Measurements from ENCODE around the gene PGRMC2.
"Not testable (repeated sequence)": the region's sequence is repeated elsewhere in the genome, so short reads cannot be mapped to it uniquely, and the experiment has no call there.

PGRMC2 gene

GRCh38 chr4:128268970-128269369, 18.6 kb downstream of the PGRMC2 start:
- Histone ChIP-seq H3K4me1 (ENCODE audit: control insufficient read depth in 1 of 2, insufficient read depth in 1 of 2, low read depth in 1 of 2, low read length in 1 of 2) (no peaks in the 10 kb centered on the region), H3K27me3 (no peaks in the 10 kb centered on the region), H3K27ac (no peak overlapping the region), H3K9me3 (no peaks in the 10 kb centered on the region), H3K4me3 (ENCODE audit: low read depth in 1 of 2, low read length in 1 of 2) (no peak overlapping the region), H3K36me3 (peaks cover 24% of the 10 kb centered on the region)
- no peak for TF ChIP-seq CTCF (IDR thresholded peaks at IDR 0.05)

- Histone ChIP-seq H3K9me3 (no peaks in the 10 kb centered on the region), H3K36me3 (peaks cover 24% of the 10 kb centered on the region), H3K4me3 (ENCODE audit: low read depth in 1 of 2, low read length in 1 of 2) (no peak overlapping the region), H3K27ac (no peak overlapping the region), H3K27me3 (no peaks in the 10 kb centered on the region), H3K4me1 (ENCODE audit: control insufficient read depth in 1 of 2, insufficient read depth in 1 of 2, low read depth in 1 of 2, low read length in 1 of 2) (no peaks in the 10 kb centered on the region)
- no peak for TF ChIP-seq CTCF (IDR thresholded peaks at IDR 0.05)
Observed at GRCh38 chr4:128267745-128268144, 19.9 kb downstream of the PGRMC2 start.

GRCh38 chr4:128267171-128267570, 20.4 kb downstream of the PGRMC2 start:
- H3K27ac ChIP-seq; H3K4me1 ChIP-seq (ENCODE audit: control insufficient read depth in 1 of 2, insufficient read depth in 1 of 2, low read depth in 1 of 2, low read length in 1 of 2); H3K4me3 ChIP-seq (ENCODE audit: low read depth in 1 of 2, low read length in 1 of 2); H3K27me3 ChIP-seq; H3K9me3 ChIP-seq: not testable (repeated sequence)
- peaks cover 24% of the 10 kb centered on the region for H3K36me3 ChIP-seq

GRCh38 chr4:128265550-128265949, 22.1 kb downstream of the PGRMC2 start:
- H3K27me3 ChIP-seq; H3K9me3 ChIP-seq; H3K4me1 ChIP-seq (ENCODE audit: control insufficient read depth in 1 of 2, insufficient read depth in 1 of 2, low read depth in 1 of 2, low read length in 1 of 2); H3K27ac ChIP-seq; H3K4me3 ChIP-seq (ENCODE audit: low read depth in 1 of 2, low read length in 1 of 2): not testable (repeated sequence)
- peaks cover 12% of the 10 kb centered on the region for H3K36me3 ChIP-seq

GRCh38 chr4:128259889-128260288, 27.7 kb downstream of the PGRMC2 start:
- H3K27ac ChIP-seq; H3K36me3 ChIP-seq; H3K9me3 ChIP-seq; H3K4me1 ChIP-seq (ENCODE audit: control insufficient read depth in 1 of 2, insufficient read depth in 1 of 2, low read depth in 1 of 2, low read length in 1 of 2); H3K4me3 ChIP-seq (ENCODE audit: low read depth in 1 of 2, low read length in 1 of 2); H3K27me3 ChIP-seq: not testable (repeated sequence)

GRCh38 chr4:128258166-128258565, 29.4 kb downstream of the PGRMC2 start:
- H3K27ac ChIP-seq; H3K4me1 ChIP-seq (ENCODE audit: control insufficient read depth in 1 of 2, insufficient read depth in 1 of 2, low read depth in 1 of 2, low read length in 1 of 2); H3K9me3 ChIP-seq; H3K36me3 ChIP-seq; H3K4me3 ChIP-seq (ENCODE audit: low read depth in 1 of 2, low read length in 1 of 2); H3K27me3 ChIP-seq: not testable (repeated sequence)

GRCh38 chr4:128256539-128256938, 31.1 kb downstream of the PGRMC2 start:
- H3K4me1 ChIP-seq (ENCODE audit: control insufficient read depth in 1 of 2, insufficient read depth in 1 of 2, low read depth in 1 of 2, low read length in 1 of 2): no peaks in the 10 kb centered on the region
- H3K9me3 ChIP-seq: no peaks in the 10 kb centered on the region
- H3K36me3 ChIP-seq: no peaks in the 10 kb centered on the region
- H3K4me3 ChIP-seq (ENCODE audit: low read depth in 1 of 2, low read length in 1 of 2): no peak overlapping the region
- H3K27ac ChIP-seq: no peak overlapping the region
- TF ChIP-seq CTCF (IDR thresholded peaks at IDR 0.05): no peak
- no peaks in the 10 kb centered on the region for H3K27me3 ChIP-seq

GRCh38 chr4:128255906-128256305, 31.7 kb downstream of the PGRMC2 start:
- Histone ChIP-seq H3K9me3 (no peaks in the 10 kb centered on the region), H3K27me3 (no peaks in the 10 kb centered on the region), H3K27ac (no peak overlapping the region), H3K4me3 (ENCODE audit: low read depth in 1 of 2, low read length in 1 of 2) (no peak overlapping the region), H3K36me3 (no peaks in the 10 kb centered on the region), H3K4me1 (ENCODE audit: control insufficient read depth in 1 of 2, insufficient read depth in 1 of 2, low read depth in 1 of 2, low read length in 1 of 2) (no peaks in the 10 kb centered on the region)
- TF ChIP-seq CTCF (IDR thresholded peaks at IDR 0.05): no peak

Measured in neutrophil (primary cell).